Fibroblast of villous mesenchyme (primary cell): ENCODE measurements around the gene LSS. TPM values are rescaled to one million over a fixed set of nuclear protein-coding genes. Genes with fewer than 3 reads are reported as not detected.
"Not testable (repeated sequence)": the region's sequence is repeated elsewhere in the genome, so short reads cannot be mapped to it uniquely, and the experiment has no call there.

Experiments used
- DNase-seq: peaks from one replicate; pipeline ENCODE4 v3.0.0-alpha.2; 2010; ENCODE audit warnings: low read depth
- H3K4me3 ChIP-seq: 2 replicates; pipeline ENCODE4 v1.5.1; 2011; ENCODE audit warnings: low read depth, mild to moderate bottlenecking, low read length
- total RNA-seq: library from RNA; depleted of rRNA; stranded (reverse); fragments of >200 nt; gene quantifications from 2 replicates; pipeline ENCODE4 v1.2.3, GENCODE V29; 2012
- TF ChIP-seq, protein P1 (sequence below): IDR thresholded peaks from 2 replicates; pipeline ENCODE4 v1.5.1; 2012; ENCODE audit warnings: low read depth, mild to moderate bottlenecking, low read length; ENCODE audit not compliant: insufficient read depth

The LSS gene
- total RNA-seq, 1 donor = 139 TPM

DNA sequence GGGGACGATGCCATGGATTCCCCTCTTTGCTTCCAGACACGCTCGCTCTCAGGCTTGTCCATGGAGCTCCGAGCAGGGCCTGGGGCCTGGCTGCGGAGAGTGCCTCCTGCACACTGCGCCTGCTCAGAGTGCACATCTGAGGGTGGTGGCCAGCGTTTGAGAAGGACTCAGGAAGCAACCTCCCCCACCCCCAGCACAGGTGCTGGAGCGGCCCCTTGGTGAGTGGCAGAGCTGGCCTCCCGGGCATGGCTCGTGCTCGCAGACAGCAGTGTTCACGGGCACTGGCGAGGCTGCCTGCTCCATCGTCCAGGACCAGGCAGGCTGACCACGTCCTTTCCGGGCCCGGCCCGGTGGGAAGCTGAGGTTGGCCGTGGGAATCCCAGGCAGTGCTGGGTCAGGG lies 47.1 kb downstream of the LSS start:
- no peak for DNase-seq
- TF ChIP-seq, protein P1, sequence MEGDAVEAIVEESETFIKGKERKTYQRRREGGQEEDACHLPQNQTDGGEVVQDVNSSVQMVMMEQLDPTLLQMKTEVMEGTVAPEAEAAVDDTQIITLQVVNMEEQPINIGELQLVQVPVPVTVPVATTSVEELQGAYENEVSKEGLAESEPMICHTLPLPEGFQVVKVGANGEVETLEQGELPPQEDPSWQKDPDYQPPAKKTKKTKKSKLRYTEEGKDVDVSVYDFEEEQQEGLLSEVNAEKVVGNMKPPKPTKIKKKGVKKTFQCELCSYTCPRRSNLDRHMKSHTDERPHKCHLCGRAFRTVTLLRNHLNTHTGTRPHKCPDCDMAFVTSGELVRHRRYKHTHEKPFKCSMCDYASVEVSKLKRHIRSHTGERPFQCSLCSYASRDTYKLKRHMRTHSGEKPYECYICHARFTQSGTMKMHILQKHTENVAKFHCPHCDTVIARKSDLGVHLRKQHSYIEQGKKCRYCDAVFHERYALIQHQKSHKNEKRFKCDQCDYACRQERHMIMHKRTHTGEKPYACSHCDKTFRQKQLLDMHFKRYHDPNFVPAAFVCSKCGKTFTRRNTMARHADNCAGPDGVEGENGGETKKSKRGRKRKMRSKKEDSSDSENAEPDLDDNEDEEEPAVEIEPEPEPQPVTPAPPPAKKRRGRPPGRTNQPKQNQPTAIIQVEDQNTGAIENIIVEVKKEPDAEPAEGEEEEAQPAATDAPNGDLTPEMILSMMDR = no peak
- no peak overlapping the region for H3K4me3 ChIP-seq

DNA sequence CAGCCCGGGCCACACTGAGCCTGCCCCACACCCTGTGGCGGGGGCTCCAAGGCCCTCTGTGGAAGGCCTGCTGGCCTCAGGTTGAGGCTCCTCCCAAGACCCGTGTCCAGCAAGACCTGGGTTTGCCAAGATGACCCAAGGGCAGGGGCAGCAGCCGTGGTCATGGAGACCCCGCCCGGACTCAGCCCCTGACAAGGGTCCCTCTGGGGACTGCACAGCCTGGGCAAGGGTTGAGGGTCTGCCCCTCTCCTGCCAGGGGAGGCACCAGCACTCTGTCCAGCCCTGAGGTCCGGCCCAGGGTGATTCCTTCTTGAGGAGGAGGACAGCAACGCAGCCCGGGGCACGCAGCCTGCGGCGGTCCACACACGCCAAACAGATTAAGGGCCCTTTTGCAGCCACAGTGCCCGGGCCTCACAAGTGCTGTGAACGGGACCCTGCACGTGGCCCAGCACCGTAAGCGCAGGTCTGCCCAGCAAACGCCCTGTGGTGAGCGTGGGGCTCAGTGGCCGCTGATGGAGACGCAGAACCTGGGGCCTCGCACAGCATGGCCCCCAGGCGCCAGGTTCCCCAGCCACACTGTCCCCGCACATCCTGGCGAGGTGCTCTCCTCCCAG lies 47.7 kb downstream of the LSS start:
- DNase-seq = no peak
- TF ChIP-seq, protein P1 = no peak
- no peak overlapping the region for H3K4me3 ChIP-seq

DNA sequence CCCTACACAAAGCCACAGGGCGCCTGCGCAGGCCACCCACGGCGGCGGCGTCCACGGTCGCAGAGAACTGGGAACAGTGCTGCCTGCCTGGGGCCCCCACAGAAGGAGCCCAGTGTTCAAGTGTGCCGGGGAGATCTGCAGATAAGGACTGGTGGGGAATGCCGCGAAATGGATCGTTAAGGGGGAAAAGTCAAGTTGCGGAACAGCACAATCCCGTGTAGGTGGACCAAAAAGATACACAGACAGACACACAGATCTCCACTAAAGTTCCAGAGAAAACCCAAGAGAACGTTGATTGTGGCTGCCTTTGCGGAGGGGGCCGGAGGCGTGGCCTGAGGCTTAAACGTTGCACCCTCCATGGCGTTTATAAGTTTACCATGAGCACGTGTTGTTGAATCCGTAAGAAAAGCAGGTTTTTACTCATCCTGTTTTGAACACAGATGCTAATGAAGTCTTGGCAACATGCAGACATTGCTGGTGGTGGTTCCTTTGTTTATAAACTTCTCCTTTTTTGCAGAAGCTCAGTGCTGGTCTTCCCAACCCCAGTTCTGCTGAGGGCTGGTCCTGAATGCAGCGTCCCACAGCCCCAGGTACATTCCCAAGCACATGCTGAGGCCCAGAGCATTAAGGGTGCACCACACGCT lies 48.4 kb downstream of the LSS start:
- DNase-seq = no peak
- TF ChIP-seq, protein P1 = no peak
- no peak overlapping the region for H3K4me3 ChIP-seq

DNA sequence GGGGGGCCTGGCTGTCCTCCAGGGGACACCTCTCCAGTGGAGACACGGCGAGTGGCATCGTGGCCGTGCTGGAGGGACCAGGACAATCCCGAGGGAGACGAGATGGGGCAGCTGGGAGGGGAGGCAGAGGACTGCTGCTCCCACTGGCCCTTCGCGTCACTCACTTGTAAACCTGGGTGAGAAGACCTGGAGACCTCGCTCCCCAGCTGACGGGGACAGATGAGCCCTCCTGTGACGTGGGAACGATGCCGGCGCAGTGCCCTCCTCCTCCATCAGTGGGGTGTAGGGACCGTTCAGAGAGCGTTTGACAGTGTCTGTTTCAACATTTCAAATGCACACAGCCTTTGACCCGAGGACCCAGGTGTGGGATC lies 48.9 kb downstream of the LSS start:
- TF ChIP-seq, protein P1 = no peak
- DNase-seq = no peak

DNA sequence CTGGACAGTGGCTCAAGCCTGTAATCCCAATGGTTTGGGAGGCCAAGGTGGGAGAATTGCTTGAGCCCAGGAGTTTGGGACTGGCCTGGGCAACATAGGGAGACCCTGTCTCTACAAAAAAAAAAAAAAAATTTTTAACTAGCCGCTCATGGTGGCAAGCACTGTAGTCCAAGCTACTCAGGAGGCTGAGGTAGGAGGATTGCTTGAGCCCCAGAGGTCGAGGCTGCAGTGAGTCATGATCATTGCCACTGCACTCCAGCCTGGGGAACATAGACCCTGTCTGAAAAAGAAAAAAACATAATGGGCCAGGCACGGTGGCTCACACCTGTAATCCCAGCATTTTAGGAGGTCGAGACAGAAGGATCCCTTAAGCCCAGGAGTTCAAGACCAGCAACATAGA lies 49.6 kb downstream of the LSS start:
- no peak overlapping the region for H3K4me3 ChIP-seq
- TF ChIP-seq, protein P1 = no peak

More for the DNA sequence above, 48.9 kb downstream of the LSS start:
- no peak overlapping the region for H3K4me3 ChIP-seq

DNA sequence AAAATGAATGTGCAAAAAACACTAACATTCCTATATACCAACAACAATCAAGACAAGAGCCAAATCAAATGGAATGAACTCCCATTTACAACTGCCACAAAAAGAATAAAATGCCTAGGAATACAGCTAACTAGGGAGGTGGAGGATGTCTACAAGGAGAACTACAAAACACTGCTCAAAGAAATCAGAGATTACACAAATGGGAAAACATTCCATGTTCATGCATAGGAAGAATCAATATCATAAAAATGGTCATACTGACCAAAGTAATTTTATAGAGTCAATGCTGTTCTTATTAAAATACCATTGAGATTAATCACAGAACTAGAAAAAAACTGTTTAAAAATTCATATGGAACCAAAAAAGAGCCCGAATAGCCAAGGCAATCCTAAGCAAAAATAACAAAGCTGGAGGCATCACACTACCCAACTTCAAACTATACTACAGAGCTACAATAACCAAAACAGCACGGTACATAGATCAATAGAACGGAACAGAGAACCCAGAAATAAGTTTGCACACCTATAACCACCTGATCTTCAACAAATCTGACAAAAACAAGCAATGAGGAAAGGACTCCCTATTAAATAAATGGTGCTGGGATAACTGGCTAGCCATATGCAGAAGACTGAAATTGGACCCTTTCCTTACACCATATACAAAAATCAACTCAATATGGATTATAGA lies 52.0 kb downstream of the LSS start:
- H3K4me3 ChIP-seq, DNase-seq: not testable (repeated sequence)

More for the DNA sequence above, 49.6 kb downstream of the LSS start:
- DNase-seq = no peak

DNA sequence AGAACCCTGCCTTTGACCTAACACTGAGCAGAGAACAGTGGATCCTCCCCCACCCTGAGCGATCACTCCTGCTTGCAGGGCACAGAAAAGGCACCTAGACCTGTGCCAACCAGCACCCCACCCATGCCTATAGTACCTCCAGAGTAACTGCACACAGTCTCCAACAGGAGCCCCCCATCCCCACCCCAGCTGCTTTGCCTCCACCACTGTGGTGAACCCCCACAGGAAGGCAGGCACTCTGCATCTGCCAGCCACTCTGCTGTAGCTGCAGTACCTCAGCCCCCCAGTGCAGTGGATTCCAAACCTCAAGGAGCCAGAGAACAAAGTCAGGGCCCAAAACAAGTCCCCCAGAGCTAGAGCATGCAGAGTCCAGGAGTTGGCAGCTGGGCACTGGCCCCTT lies 55.0 kb downstream of the LSS start:
- H3K4me3 ChIP-seq = no peak overlapping the region
- TF ChIP-seq, protein P1 = no peak
- DNase-seq = no peak
